ENCODE results near the gene TWIST2.

The TWIST2 gene

GRCh38 chr2:238907717-238908173, 59.9 kb downstream of the TWIST2 start:
- no peak for DNase-seq

- no peak for DNase-seq
Observed at GRCh38 chr2:238908960-238909951, 61.4 kb downstream of the TWIST2 start.

- DNase-seq: peak; percentile 95
Observed at GRCh38 chr2:238910751-238911351, 63.0 kb downstream of the TWIST2 start.

- no peak for DNase-seq
Observed at GRCh38 chr2:238911376-238912227, 63.7 kb downstream of the TWIST2 start.

- DNase-seq: no peak
Observed at GRCh38 chr2:238912228-238912915, 64.5 kb downstream of the TWIST2 start.

GRCh38 chr2:238912916-238913875, 65.3 kb downstream of the TWIST2 start:
- DNase-seq: no peak

- no peak for DNase-seq
Observed at GRCh38 chr2:238913931-238914647, 66.2 kb downstream of the TWIST2 start.

- no peak for DNase-seq
Observed at GRCh38 chr2:238914648-238915015, 66.7 kb downstream of the TWIST2 start.

GRCh38 chr2:238915196-238915595, 67.3 kb downstream of the TWIST2 start:
- no peak for DNase-seq

- no peak for DNase-seq
Observed at GRCh38 chr2:238915596-238915995, 67.7 kb downstream of the TWIST2 start.

- no peak for DNase-seq
Observed at GRCh38 chr2:238916176-238916874, 68.4 kb downstream of the TWIST2 start.

- no peak for DNase-seq
Observed at GRCh38 chr2:238916875-238917590, 69.1 kb downstream of the TWIST2 start.

GRCh38 chr2:238919307-238919706, 71.4 kb downstream of the TWIST2 start:
- no peak for DNase-seq

- no peak for DNase-seq
Observed at GRCh38 chr2:238920053-238920452, 72.2 kb downstream of the TWIST2 start.

GRCh38 chr2:238920601-238921001, 72.7 kb downstream of the TWIST2 start:
- DNase-seq: no peak

GRCh38 chr2:238921259-238921658, 73.4 kb downstream of the TWIST2 start:
- DNase-seq: no peak

GRCh38 chr2:238921681-238922319, 73.9 kb downstream of the TWIST2 start:
- no peak for DNase-seq

- DNase-seq: no peak
Observed at GRCh38 chr2:238922435-238922834, 74.5 kb downstream of the TWIST2 start.

GRCh38 chr2:238924032-238924431, 76.1 kb downstream of the TWIST2 start:
- no peak for DNase-seq
